ENCODE data around the gene NDUFA8. TPM values are rescaled to one million over a fixed set of nuclear protein-coding genes. Genes with fewer than 3 reads are reported as not detected.

The NDUFA8 gene
- total and polyA plus RNA-seq, 3 experiments from 2014 or later, result 50.7 to 74.4 (median 54.6) TPM

GRCh38 chr9:122159925-122160246, 307 bp upstream of the NDUFA8 start:
- no peaks in the 10 kb centered on the region for H3K27me3 ChIP-seq (ENCODE audit: insufficient read depth, low read length, poor library complexity, severe bottlenecking)
- Mint-ChIP-seq H3K4me3 (peak overlapping the region; percentile 93 to 100 (median 97)), H3K4me1 (peaks cover 35 to 48% (median 42%) of the 10 kb centered on the region in 3 donors), H3K27me3 (peaks cover 10 to 32% of the 10 kb centered on the region in 2 donors), H3K27ac (peak overlapping the region; percentile 89 to 99 (median 97)), H3K36me3 (peaks cover 0 to 9% (median 7%) of the 10 kb centered on the region in 3 donors), H3K9me3 (peaks cover 0 to 8% (median 6%) of the 10 kb centered on the region in 5 donors)
- ChIA-PET POLR2A (interaction anchor here (1.3 kb wide), 1 partner anchor 105 kb away, joined by 5 read pairs; the partner anchor contains the start of genes MRRF and RBM18), CTCF (interaction anchor here (1.1 to 2.2 kb wide), 5 partner anchors 15 to 191 kb away, joined by 3 to 9 read pairs (median 3); partner anchors contain the start of genes MRRF and RBM18)
- H3K36me3 ChIP-seq (ENCODE audit: insufficient read depth, low read length), result no peaks in the 10 kb centered on the region
- H3K9me3 ChIP-seq (ENCODE audit: low read length), result no peaks in the 10 kb centered on the region
- DNase-seq, result no peak
- peaks cover 27% of the 10 kb centered on the region for H3K4me1 ChIP-seq (ENCODE audit: insufficient read depth, low read length)
- peak overlapping the region; percentile 91 for H3K27ac ChIP-seq (ENCODE audit: low read depth, low read length)
- H3K4me3 ChIP-seq (ENCODE audit: low read length), result peak overlapping the region; percentile 92

- peaks cover 27% of the 10 kb centered on the region for H3K4me1 ChIP-seq (ENCODE audit: insufficient read depth, low read length)
- no peaks in the 10 kb centered on the region for H3K9me3 ChIP-seq (ENCODE audit: low read length)
- Mint-ChIP-seq H3K4me1 (peaks cover 41 to 64% (median 57%) of the 10 kb centered on the region in 3 donors), H3K4me3 (peak overlapping the region; percentile 16 to 100 (median 48)), H3K36me3 (peaks cover 0 to 12% (median 7%) of the 10 kb centered on the region in 3 donors), H3K9me3 (peaks cover 0 to 8% (median 6%) of the 10 kb centered on the region in 5 donors), H3K27ac (peak overlapping the region in 5 of 8 donors; percentile 25 to 85 (median 39)), H3K27me3 (peaks cover 8 to 20% of the 10 kb centered on the region in 2 donors)
- no peak overlapping the region for H3K27ac ChIP-seq (ENCODE audit: low read depth, low read length)
- peak in 2 of 5 donors; percentile 6 to 18 for DNase-seq
- POLR2A ChIA-PET, result interaction anchor here (0.9 to 1.2 kb wide), 2 partner anchors 12 to 107 kb away, joined by 3 read pairs; partner anchors contain the start of genes MRRF and RBM18
- CTCF ChIA-PET, result interaction anchor here (1.6 to 2.2 kb wide), 2 partner anchors 33 to 192 kb away, joined by 5 to 9 read pairs; no protein-coding TSS in a partner anchor
- H3K4me3 ChIP-seq (ENCODE audit: low read length), result no peak overlapping the region
- H3K27me3 ChIP-seq (ENCODE audit: insufficient read depth, low read length, poor library complexity, severe bottlenecking), result no peaks in the 10 kb centered on the region
- H3K36me3 ChIP-seq (ENCODE audit: insufficient read depth, low read length), result no peaks in the 10 kb centered on the region
Observed at GRCh38 chr9:122158202-122158601, 1.4 kb downstream of the NDUFA8 start.

- peak overlapping the region in 2 of 8 donors; percentile 3 to 30 for H3K27ac Mint-ChIP-seq
- H3K4me3 Mint-ChIP-seq, result no peak overlapping the region
- Histone ChIP-seq H3K4me3 (ENCODE audit: low read length) (no peak overlapping the region), H3K36me3 (ENCODE audit: insufficient read depth, low read length) (no peaks in the 10 kb centered on the region), H3K4me1 (ENCODE audit: insufficient read depth, low read length) (peaks cover 27% of the 10 kb centered on the region), H3K27ac (ENCODE audit: low read depth, low read length) (no peak overlapping the region), H3K9me3 (ENCODE audit: low read length) (no peaks in the 10 kb centered on the region), H3K27me3 (ENCODE audit: insufficient read depth, low read length, poor library complexity, severe bottlenecking) (no peaks in the 10 kb centered on the region)
- H3K36me3 Mint-ChIP-seq, result peaks cover 3 to 26% (median 4%) of the 10 kb centered on the region in 3 donors
- peaks cover 2% of the 10 kb centered on the region in 2 donors for H3K27me3 Mint-ChIP-seq
- DNase-seq, result no peak
- CTCF ChIA-PET, result interaction anchor here (0.8 to 1.4 kb wide), 3 partner anchors 32 to 195 kb away, joined by 3 to 4 read pairs (median 3); no protein-coding TSS in a partner anchor
- POLR2A ChIA-PET, result no interaction called here
- H3K9me3 Mint-ChIP-seq, result no peaks in the 10 kb centered on the region
- peaks cover 50 to 78% (median 61%) of the 10 kb centered on the region in 3 donors for H3K4me1 Mint-ChIP-seq
Observed at GRCh38 chr9:122155796-122156195, 3.8 kb downstream of the NDUFA8 start.

DNA sequence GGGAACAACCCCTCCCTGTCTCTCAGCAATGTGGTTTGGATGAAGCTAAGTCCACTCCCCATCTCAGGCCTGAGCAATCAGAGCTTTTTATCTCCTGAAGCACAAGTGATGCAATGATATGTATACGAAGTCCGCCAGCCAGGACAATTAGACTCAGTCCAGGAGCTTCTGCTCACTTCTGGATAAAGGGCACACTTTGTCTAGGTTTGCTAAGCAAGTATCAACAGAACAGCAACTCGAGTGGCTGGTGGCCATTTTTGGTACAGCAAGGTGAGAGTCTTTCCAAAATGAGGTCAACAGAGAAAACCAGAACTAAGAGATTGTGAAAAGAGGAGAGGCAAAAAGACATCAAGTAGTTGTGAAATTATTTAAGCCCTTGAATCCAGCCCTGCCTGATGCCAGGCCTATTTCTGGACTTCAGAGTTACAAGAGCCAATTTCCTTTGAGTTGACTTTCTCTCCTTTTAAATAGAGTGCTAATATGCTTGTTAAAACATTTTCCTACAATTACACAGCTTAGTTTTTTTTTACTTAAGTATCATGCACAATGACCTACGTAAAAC, 8.2 kb downstream of the NDUFA8 start:
- no peaks in the 10 kb centered on the region for H3K27me3 Mint-ChIP-seq
- no peaks in the 10 kb centered on the region for H3K9me3 Mint-ChIP-seq
- Histone ChIP-seq H3K27me3 (ENCODE audit: insufficient read depth, low read length, poor library complexity, severe bottlenecking) (no peaks in the 10 kb centered on the region), H3K4me3 (ENCODE audit: low read length) (no peak overlapping the region), H3K36me3 (ENCODE audit: insufficient read depth, low read length) (peaks cover 4% of the 10 kb centered on the region), H3K27ac (ENCODE audit: low read depth, low read length) (no peak overlapping the region), H3K4me1 (ENCODE audit: insufficient read depth, low read length) (peaks cover 4% of the 10 kb centered on the region), H3K9me3 (ENCODE audit: low read length) (no peaks in the 10 kb centered on the region)
- H3K4me3 Mint-ChIP-seq, result no peak overlapping the region
- DNase-seq, result no peak
- ChIA-PET POLR2A (no interaction called here), CTCF (interaction anchor here (1.0 to 1.3 kb wide), 2 partner anchors 29 to 57 kb away, joined by 3 to 4 read pairs; no protein-coding TSS in a partner anchor)
- H3K36me3 Mint-ChIP-seq, result peaks cover 4 to 49% (median 15%) of the 10 kb centered on the region in 3 donors
- H3K4me1 Mint-ChIP-seq, result peaks cover 20 to 37% (median 32%) of the 10 kb centered on the region in 3 donors
- H3K27ac Mint-ChIP-seq, result peak overlapping the region in 1 of 8 donors; percentile 26

DNA sequence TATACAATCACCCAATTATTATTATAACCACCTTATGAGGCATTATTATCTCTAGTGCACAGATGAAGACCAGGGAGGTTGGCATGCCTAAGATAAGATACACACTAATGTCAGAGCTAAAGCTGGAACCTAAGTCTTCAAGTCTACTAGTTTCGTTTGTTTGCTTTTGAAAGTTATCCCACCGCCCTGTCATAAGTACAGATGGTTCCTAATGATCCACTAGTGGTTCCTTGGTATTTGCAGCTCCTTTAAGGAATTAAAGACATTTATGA, 14.1 kb downstream of the NDUFA8 start:
- Mint-ChIP-seq H3K4me3 (no peak overlapping the region), H3K4me1 (peaks cover 0 to 6% (median 0%) of the 10 kb centered on the region in 3 donors), H3K9me3 (no peaks in the 10 kb centered on the region), H3K27me3 (no peaks in the 10 kb centered on the region), H3K36me3 (peaks cover 0 to 74% (median 20%) of the 10 kb centered on the region in 3 donors), H3K27ac (peak overlapping the region in 1 of 8 donors; percentile 57)
- H3K27me3 ChIP-seq (ENCODE audit: insufficient read depth, low read length, poor library complexity, severe bottlenecking), result no peaks in the 10 kb centered on the region
- DNase-seq, result no peak
- H3K27ac ChIP-seq (ENCODE audit: low read depth, low read length), result no peak overlapping the region
- H3K4me1 ChIP-seq (ENCODE audit: insufficient read depth, low read length), result no peaks in the 10 kb centered on the region
- no peak overlapping the region for H3K4me3 ChIP-seq (ENCODE audit: low read length)
- peaks cover 25% of the 10 kb centered on the region for H3K36me3 ChIP-seq (ENCODE audit: insufficient read depth, low read length)
- ChIA-PET CTCF (interaction anchor here (1.1 to 3.5 kb wide), 2 partner anchors 14 to 22 kb away, joined by 3 to 17 read pairs; partner anchors contain the start of genes MORN5 and NDUFA8), POLR2A (interaction anchor here (0.6 kb wide), 1 partner anchor 1847 kb away, joined by 3 read pairs; no protein-coding TSS in a partner anchor)
- H3K9me3 ChIP-seq (ENCODE audit: low read length), result no peaks in the 10 kb centered on the region

DNA sequence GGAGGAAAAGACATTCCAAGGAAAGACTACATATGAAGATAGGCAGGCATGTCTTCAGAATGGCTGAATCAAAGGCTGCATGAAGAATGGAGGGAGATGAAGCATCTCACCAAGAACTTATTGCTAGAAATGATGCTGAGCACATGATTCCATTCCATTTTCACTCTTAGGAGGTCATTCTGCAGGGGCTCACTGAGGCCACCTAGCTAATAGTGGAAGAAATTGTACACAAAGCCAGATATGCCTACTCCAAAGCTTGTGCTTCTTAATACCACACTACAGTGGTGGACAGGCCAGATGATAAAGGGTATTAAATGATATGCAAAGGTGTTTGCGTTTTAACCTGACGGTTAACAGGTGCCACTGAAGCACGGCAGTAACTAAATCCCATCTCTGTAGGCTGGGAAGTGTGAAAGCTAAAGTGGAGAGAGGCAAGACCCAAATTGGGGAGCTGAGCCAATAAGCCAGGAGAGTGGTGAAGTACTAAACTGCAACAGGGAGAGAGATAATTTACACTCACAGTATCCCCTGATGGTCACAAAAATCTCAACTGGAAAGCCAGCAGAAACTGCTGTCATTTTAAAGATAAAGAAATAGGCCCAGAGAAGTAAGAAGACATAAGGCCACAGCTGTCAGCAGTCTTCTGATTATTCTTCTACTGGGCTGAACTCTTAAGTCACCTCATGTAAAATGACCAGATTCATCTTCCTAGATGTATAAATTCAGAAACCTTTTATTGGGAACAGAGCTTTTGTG, 14.6 kb downstream of the NDUFA8 start:
- no peak overlapping the region for H3K27ac Mint-ChIP-seq
- peaks cover 0 to 72% (median 20%) of the 10 kb centered on the region in 3 donors for H3K36me3 Mint-ChIP-seq
- Histone ChIP-seq H3K27ac (ENCODE audit: low read depth, low read length) (no peak overlapping the region), H3K36me3 (ENCODE audit: insufficient read depth, low read length) (peaks cover 25% of the 10 kb centered on the region), H3K27me3 (ENCODE audit: insufficient read depth, low read length, poor library complexity, severe bottlenecking) (no peaks in the 10 kb centered on the region), H3K4me3 (ENCODE audit: low read length) (no peak overlapping the region), H3K4me1 (ENCODE audit: insufficient read depth, low read length) (no peaks in the 10 kb centered on the region), H3K9me3 (ENCODE audit: low read length) (no peaks in the 10 kb centered on the region)
- POLR2A ChIA-PET, result interaction anchor here (0.6 kb wide), 1 partner anchor 1847 kb away, joined by 3 read pairs; no protein-coding TSS in a partner anchor
- CTCF ChIA-PET, result interaction anchor here (0.8 to 3.5 kb wide), 3 partner anchors 15 to 21 kb away, joined by 3 to 17 read pairs (median 3); partner anchors contain the start of genes MORN5 and NDUFA8
- no peak for DNase-seq
- H3K4me3 Mint-ChIP-seq, result no peak overlapping the region
- no peaks in the 10 kb centered on the region for H3K27me3 Mint-ChIP-seq
- peaks cover 0 to 3% (median 0%) of the 10 kb centered on the region in 3 donors for H3K4me1 Mint-ChIP-seq
- no peaks in the 10 kb centered on the region for H3K9me3 Mint-ChIP-seq

DNA sequence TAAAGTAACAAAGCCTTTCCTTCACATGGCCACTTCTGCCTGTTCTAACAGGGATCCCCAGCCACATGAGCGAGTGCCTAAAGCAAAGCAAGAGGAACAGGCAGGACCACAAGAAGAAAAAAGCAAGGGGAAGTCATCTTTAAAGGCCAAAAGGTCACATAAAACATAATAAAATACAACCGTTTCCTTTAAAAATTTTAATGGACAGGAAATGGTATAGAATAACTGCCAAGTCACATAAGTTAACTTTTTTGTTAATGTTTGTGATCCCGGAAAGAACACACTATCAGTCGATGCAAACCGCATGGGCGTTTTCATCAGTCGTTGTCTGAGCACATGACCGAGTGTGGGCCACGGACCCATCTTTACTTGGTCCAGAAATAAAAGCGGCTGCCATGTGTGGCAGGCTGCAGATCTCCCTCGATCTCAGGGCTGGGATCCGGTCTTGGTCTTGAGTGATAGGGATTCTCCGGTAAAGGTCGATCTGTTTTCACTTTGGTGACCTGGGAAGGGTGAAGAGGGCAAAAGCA, 15.6 kb downstream of the NDUFA8 start:
- Histone ChIP-seq H3K9me3 (ENCODE audit: low read length) (no peaks in the 10 kb centered on the region), H3K4me3 (ENCODE audit: low read length) (no peak overlapping the region), H3K27ac (ENCODE audit: low read depth, low read length) (no peak overlapping the region), H3K4me1 (ENCODE audit: insufficient read depth, low read length) (no peaks in the 10 kb centered on the region), H3K36me3 (ENCODE audit: insufficient read depth, low read length) (peaks cover 25% of the 10 kb centered on the region), H3K27me3 (ENCODE audit: insufficient read depth, low read length, poor library complexity, severe bottlenecking) (no peaks in the 10 kb centered on the region)
- peak overlapping the region in 2 of 8 donors; percentile 21 to 39 for H3K27ac Mint-ChIP-seq
- CTCF ChIA-PET, result interaction anchor here (0.8 to 3.5 kb wide), 2 partner anchors 18 to 20 kb away, joined by 3 to 17 read pairs; no protein-coding TSS in a partner anchor
- no peaks in the 10 kb centered on the region for H3K9me3 Mint-ChIP-seq
- no peaks in the 10 kb centered on the region for H3K4me1 Mint-ChIP-seq
- H3K4me3 Mint-ChIP-seq, result no peak overlapping the region
- H3K27me3 Mint-ChIP-seq, result no peaks in the 10 kb centered on the region
- POLR2A ChIA-PET, result no interaction called here
- DNase-seq, result no peak
- peaks cover 0 to 65% (median 20%) of the 10 kb centered on the region in 3 donors for H3K36me3 Mint-ChIP-seq
